KMS-11 (cell line): ENCODE results near the gene CPEB3.
"Not testable (repeated sequence)": the region's sequence is repeated elsewhere in the genome, so short reads cannot be mapped to it uniquely, and the experiment has no call there.

Experiments used
- H2AFZ ChIP-seq: fragments of 200-600 bp; sonication (generic); 2 replicates; pipeline ENCODE4 v1.6.1; 2016; ENCODE audit warnings: antibody characterized with exemption, mixed run types, low read depth
- H3K27ac ChIP-seq: fragments of 200-600 bp; sonication (generic); 2 replicates; pipeline ENCODE4 v1.6.1; 2016; ENCODE audit warnings: mild to moderate bottlenecking, mixed run types
- H3K27me3 ChIP-seq: fragments of 200-600 bp; sonication (generic); 2 replicates; pipeline ENCODE4 v1.6.1; 2017; ENCODE audit warnings: mild to moderate bottlenecking, low read depth, mixed run types, moderate library complexity; ENCODE audit not compliant: insufficient read depth
- H3K36me3 ChIP-seq: fragments of 200-600 bp; sonication (generic); 2 replicates; pipeline ENCODE4 v1.6.1; 2017; ENCODE audit warnings: mild to moderate bottlenecking, mixed run types; ENCODE audit not compliant: insufficient read depth
- H3K4me1 ChIP-seq: fragments of 200-600 bp; sonication (generic); 2 replicates; pipeline ENCODE4 v1.6.1; 2016; ENCODE audit warnings: mild to moderate bottlenecking, low read depth, mixed run types; ENCODE audit not compliant: poor library complexity, severe bottlenecking
- H3K4me2 ChIP-seq: fragments of 200-600 bp; sonication (generic); 2 replicates; pipeline ENCODE4 v1.7.0; 2016; ENCODE audit warnings: mild to moderate bottlenecking, mixed run types
- H3K4me3 ChIP-seq: fragments of 200-600 bp; sonication (generic); IDR thresholded peaks from 2 replicates; pipeline ENCODE4 v1.6.1; 2017; ENCODE audit warnings: low read depth, low read length, mixed read lengths; ENCODE audit not compliant: insufficient read depth
- H3K79me2 ChIP-seq: fragments of 200-600 bp; sonication (generic); 2 replicates; pipeline ENCODE4 v1.6.1; 2016; ENCODE audit warnings: low read depth, mixed run types; ENCODE audit not compliant: insufficient read depth
- H3K9ac ChIP-seq: fragments of 200-600 bp; sonication (generic); 2 replicates; pipeline ENCODE4 v1.6.1; 2016; ENCODE audit warnings: mild to moderate bottlenecking, mixed run types
- H4K20me1 ChIP-seq: fragments of 200-600 bp; sonication (generic); 2 replicates; pipeline ENCODE4 v1.6.1; 2016; ENCODE audit warnings: mild to moderate bottlenecking, mixed run types; ENCODE audit not compliant: insufficient read depth
- TF ChIP-seq, protein P1 (sequence below): fragments of 200-600 bp; sonication (generic); conservative IDR thresholded peaks from 2 replicates; pipeline ENCODE4 v1.6.1; 2017; ENCODE audit warnings: low read depth, mild to moderate bottlenecking, antibody characterized with exemption, low read length, moderate library complexity, mixed read lengths

The CPEB3 gene

DNA sequence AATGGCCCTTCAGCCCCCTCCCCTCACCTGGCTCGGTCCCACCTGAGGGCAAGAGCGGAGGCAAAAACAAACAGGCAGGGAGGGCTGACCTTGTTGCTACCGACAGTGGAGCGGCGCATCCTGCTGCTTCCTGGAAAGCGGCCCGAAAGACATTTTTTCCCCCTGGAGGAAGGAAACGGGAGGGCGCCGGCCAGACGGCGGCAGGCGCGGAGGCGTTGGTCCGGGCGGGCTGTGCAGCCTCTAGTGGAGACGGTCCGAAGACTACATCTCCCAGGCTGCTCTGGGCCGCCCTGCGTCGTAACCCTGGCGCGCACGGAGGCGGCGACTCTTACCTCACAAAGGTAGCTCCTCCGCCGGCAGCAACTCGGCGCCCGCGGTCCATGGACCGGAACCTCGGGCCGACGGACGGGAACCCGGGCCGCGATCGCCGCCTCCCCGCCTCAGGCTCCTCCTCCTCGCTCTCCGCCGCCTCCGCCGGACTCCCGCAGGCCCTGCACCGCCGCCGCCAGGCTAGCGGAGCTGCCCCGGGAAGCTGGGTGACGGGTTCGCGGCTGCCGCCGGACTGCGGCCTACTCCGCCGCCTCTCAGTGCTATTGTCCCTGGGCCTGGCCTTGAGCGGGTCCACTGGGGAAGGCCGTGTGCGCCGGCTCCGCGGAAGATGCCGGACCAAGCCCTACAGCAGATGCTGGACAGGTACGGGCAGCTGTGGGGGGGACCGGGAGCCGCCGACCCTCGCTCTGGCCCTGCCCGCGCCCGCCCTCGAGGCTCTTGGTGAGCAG is at the start of gene CPEB3, which contains the start of gene MARCHF5:
Gene CPEB3, minus strand, starts transcription at position 242 of the 779 bp plus-strand sequence. CDS start 50,728 bp downstream, outside the sequence.
Gene MARCHF5, plus strand, starts transcription at position 331 of the 779 bp plus-strand sequence. Its CDS starts 328 bp downstream, at position 659.
- Histone ChIP-seq H3K4me3 (no peak within 1 kb of the TSS), H3K27ac (peak within 1 kb of the TSS; percentile 72), H3K4me1 (peaks cover 36% of the 10 kb centered on the region), H3K4me2 (peak within 1 kb of the TSS; percentile 96), H3K36me3 (no peaks in the 10 kb centered on the region), H3K79me2 (peaks cover 79% of the 10 kb centered on the region), H2AFZ (peak within 1 kb of the TSS; percentile 98), H3K27me3 (no peaks in the 10 kb centered on the region), H4K20me1 (peaks cover 8% of the 10 kb centered on the region; the same call in 1 of the 2 replicates), H3K9ac (peak within 1 kb of the TSS; percentile 93)
- TF ChIP-seq, protein P1, sequence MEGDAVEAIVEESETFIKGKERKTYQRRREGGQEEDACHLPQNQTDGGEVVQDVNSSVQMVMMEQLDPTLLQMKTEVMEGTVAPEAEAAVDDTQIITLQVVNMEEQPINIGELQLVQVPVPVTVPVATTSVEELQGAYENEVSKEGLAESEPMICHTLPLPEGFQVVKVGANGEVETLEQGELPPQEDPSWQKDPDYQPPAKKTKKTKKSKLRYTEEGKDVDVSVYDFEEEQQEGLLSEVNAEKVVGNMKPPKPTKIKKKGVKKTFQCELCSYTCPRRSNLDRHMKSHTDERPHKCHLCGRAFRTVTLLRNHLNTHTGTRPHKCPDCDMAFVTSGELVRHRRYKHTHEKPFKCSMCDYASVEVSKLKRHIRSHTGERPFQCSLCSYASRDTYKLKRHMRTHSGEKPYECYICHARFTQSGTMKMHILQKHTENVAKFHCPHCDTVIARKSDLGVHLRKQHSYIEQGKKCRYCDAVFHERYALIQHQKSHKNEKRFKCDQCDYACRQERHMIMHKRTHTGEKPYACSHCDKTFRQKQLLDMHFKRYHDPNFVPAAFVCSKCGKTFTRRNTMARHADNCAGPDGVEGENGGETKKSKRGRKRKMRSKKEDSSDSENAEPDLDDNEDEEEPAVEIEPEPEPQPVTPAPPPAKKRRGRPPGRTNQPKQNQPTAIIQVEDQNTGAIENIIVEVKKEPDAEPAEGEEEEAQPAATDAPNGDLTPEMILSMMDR: no peak; the same call in none of the 2 replicates

DNA sequence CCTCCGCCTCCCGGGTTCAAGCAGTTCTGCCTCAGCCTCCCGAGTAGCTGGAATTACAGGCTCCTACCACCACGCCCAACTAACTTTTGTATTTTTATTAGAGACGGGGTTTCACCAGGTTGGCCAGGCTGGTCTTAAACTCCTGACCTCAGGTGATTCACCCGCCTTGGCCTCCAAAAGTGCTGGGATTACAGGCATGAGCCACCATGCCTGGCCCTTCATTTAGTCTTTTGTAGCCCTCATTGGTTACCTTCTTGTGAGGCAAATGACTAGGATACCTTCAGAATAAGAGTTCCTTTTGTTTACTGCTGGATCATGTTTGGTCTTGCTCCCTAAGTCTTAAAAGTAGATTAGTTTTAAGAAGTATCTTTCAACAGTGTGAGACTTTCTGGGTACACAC is 39.0 kb upstream of the CPEB3 start:
- not testable (repeated sequence) for H4K20me1 ChIP-seq, H3K4me2 ChIP-seq, H3K4me3 ChIP-seq, H2AFZ ChIP-seq, H3K36me3 ChIP-seq, H3K9ac ChIP-seq, H3K27me3 ChIP-seq, H3K27ac ChIP-seq
- H3K4me1 ChIP-seq: peaks cover 12% of the 10 kb centered on the region
- H3K79me2 ChIP-seq: peaks cover 21% of the 10 kb centered on the region; the same call in 1 of the 2 replicates

DNA sequence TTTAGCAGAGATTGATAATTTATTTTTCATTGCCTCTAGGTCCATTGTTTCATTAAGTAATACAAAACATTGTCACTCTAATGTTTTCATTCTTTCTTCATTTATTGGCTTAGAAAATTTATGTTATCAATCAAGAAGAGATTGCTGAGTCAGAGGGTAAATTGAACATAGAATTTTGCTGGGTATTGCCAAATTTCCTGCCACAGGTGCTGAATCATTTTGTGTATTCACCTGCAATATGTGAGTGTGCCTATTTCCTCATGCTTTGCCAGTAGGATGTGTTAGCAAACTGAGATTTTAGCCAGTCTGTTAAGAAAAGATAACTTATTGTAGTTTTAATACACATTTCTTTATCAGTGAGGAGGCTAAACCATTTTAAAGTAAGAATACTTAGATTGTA is 38.1 kb upstream of the CPEB3 start:
- Histone ChIP-seq H3K36me3 (no peaks in the 10 kb centered on the region), H3K4me3 (no peak overlapping the region), H3K4me1 (peaks cover 18% of the 10 kb centered on the region), H3K9ac (no peak overlapping the region), H3K79me2 (peaks cover 31% of the 10 kb centered on the region; the same call in 1 of the 2 replicates), H4K20me1 (no peaks in the 10 kb centered on the region; the same call in 1 of the 2 replicates), H3K27ac (no peak overlapping the region), H3K4me2 (no peak overlapping the region), H2AFZ (no peak overlapping the region), H3K27me3 (no peaks in the 10 kb centered on the region)
- TF ChIP-seq, protein P1: no peak

DNA sequence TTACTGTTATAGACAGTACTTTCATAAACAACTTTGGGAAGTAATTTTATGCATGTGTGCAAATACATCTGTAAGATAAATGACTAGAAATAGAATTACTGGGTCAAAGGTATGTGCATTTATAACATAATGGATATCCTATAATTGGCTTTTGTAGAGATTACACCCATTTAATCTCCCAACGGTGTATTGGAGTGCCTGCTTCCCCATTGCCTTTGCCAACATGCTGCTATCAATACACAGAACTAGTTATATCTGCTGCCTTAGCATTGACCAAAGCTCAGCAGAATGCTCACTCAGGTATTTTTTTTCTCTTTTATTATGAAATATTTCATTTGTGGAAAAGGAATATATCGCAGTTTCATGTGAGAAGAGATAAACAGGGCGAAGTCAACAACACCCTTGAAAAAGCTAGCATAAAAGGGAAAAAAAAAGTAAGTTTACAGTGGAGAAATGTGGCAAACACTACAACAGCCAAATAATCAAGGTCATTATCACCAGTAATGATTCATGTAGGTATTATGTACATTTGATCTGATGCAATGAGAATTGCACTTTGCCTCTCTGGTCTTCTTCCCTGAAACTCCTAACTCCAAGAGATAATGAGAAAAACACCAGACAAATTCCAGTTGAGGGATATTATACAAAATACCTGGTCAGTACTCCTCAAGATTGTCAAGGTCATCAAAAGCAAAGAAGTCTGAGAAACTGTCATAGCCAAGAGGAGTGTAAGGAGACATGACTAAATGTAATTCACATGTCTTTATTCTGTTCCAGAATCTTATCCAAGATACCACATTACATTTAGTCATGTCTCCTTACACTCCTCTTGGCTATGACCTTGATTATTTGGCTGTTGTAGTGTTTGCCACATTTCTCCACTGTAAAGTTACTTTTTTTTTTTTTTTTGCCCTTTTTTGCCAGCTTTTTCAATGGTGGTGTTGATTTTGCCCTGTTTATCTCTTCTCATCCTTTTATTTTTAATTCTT is 36.9 kb upstream of the CPEB3 start:
- Histone ChIP-seq H3K4me2 (no peak overlapping the region), H3K36me3 (no peaks in the 10 kb centered on the region), H3K4me1 (peaks cover 30% of the 10 kb centered on the region), H3K27ac (no peak overlapping the region), H3K27me3 (no peaks in the 10 kb centered on the region), H2AFZ (no peak overlapping the region), H4K20me1 (no peaks in the 10 kb centered on the region; the same call in 1 of the 2 replicates), H3K4me3 (no peak overlapping the region), H3K79me2 (peaks cover 41% of the 10 kb centered on the region; the same call in 1 of the 2 replicates), H3K9ac (no peak overlapping the region)
- TF ChIP-seq, protein P1: no peak
